Stomach (tissue), 4 donors: ENCODE results near the gene NCKAP5.

ENCODE experiments used
- EP300 ChIP-seq: sonication (generic); formaldehyde crosslinking; IDR thresholded peaks from one replicate; pipeline ENCODE4 v1.6.1; 2017; ENCODE audit warnings: antibody characterized with exemption
- POLR2A ChIP-seq, 4 donors: fragments of 450-650 bp; IDR thresholded peaks; one replicate each; pipeline ENCODE4 v1.6.1; 2016; ENCODE audit warnings: antibody characterized with exemption in 4 of 4, control low read depth in 2 of 4, mild to moderate bottlenecking in 1 of 4, moderate library complexity in 1 of 4
- POLR2AphosphoS5 ChIP-seq, 3 donors: sonication (generic); formaldehyde crosslinking; IDR thresholded peaks; one replicate each; pipeline ENCODE4 v1.6.1; 2016; ENCODE audit warnings: antibody characterized with exemption in 3 of 3
- TF ChIP-seq, protein P1 (sequence below), 7 experiments: fragments of 450-650 bp in 4 of 7; fragments of 200-600 bp in 3 of 7; sonication (generic) in 3 of 7; IDR thresholded peaks; one replicate each; pipeline ENCODE4 v1.5.1; 2016 to 2019; ENCODE audit warnings: antibody characterized with exemption in 7 of 7, control low read depth in 2 of 7, mild to moderate bottlenecking in 1 of 7

DNA sequence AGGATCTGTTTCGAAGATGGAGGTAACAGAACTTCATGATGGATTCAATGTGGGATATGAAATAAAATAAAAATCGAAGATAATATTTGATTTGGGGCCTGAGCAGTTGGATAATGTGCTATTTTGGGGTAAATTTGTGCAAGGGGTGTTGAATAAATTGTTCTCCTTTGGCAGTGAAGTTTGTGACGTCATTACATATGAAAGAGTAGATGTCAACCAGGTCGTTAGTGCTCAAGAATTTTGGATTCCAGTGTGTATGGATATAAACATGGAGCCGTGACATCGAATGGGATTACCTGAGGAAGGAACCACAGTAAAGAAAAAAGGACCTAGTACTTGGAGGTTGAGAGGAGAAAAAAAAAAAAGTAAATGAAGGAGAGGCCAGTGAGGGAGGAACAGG lies 253.0 kb downstream of the NCKAP5 start:
- TF ChIP-seq POLR2A (IDR thresholded peaks at IDR 0.05) (no peak), POLR2AphosphoS5 (IDR thresholded peaks at IDR 0.05) (no peak), EP300 (no peak)
- TF ChIP-seq, protein P1, sequence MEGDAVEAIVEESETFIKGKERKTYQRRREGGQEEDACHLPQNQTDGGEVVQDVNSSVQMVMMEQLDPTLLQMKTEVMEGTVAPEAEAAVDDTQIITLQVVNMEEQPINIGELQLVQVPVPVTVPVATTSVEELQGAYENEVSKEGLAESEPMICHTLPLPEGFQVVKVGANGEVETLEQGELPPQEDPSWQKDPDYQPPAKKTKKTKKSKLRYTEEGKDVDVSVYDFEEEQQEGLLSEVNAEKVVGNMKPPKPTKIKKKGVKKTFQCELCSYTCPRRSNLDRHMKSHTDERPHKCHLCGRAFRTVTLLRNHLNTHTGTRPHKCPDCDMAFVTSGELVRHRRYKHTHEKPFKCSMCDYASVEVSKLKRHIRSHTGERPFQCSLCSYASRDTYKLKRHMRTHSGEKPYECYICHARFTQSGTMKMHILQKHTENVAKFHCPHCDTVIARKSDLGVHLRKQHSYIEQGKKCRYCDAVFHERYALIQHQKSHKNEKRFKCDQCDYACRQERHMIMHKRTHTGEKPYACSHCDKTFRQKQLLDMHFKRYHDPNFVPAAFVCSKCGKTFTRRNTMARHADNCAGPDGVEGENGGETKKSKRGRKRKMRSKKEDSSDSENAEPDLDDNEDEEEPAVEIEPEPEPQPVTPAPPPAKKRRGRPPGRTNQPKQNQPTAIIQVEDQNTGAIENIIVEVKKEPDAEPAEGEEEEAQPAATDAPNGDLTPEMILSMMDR (IDR thresholded peaks at IDR 0.05), result no peak
